Pancreas (tissue), 10 donors: ENCODE results near the gene GLS2. TPM values are rescaled to one million over a fixed set of nuclear protein-coding genes. Genes with fewer than 3 reads are reported as not detected.
"Not testable (repeated sequence)": the region's sequence is repeated elsewhere in the genome, so short reads cannot be mapped to it uniquely, and the experiment has no call there.

Source experiments
- ATAC-seq, 4 donors: fragments of 200-7000 bp; cut with Tn5 transposase; one replicate each; pipeline versions ENCODE4 v1.8.0 to v1.9.1; 2020; ENCODE audit warnings: mild to moderate bottlenecking in 4 of 4, moderate library complexity in 4 of 4
- DNase-seq, 6 donors: peaks; one replicate each; pipeline ENCODE4 v3.0.0-alpha.2; 2020
- FAIRE-seq: peaks from 2 replicates; lab custom pipeline; 2012; peaks lifted over from hg19 to GRCh38; lab: Jason Lieb, UNC
- H3K27ac ChIP-seq, 4 donors: fragments of 200-600 bp; sonication (generic); 1 replicate in 3 of 4; 2 replicates in 1 of 4; pipeline versions ENCODE4 v1.5.0 to v1.8.0; 2020
- H3K27me3 ChIP-seq, 4 donors: fragments of 200-600 bp; one replicate each; pipeline ENCODE4 v1.8.0; 2021
- H3K36me3 ChIP-seq, 3 donors: fragments of 200-600 bp; sonication (generic) in 1 of 3; one replicate each; pipeline versions ENCODE4 v1.5.0 to v1.8.0; 2020 to 2021
- H3K4me1 ChIP-seq, 3 donors: fragments of 200-600 bp; one replicate each; pipeline ENCODE4 v1.8.0; 2021
- H3K4me3 ChIP-seq, 4 donors: fragments of 200-600 bp; sonication (generic) in 2 of 4; one replicate each; pipeline versions ENCODE4 v1.5.0 to v1.8.0; 2020 to 2021
- H3K9me3 ChIP-seq, 4 donors: fragments of 200-600 bp; one replicate each; pipeline ENCODE4 v1.8.0; 2021
- WGBS, 2 donors: extraction: QIAGEN DNeasy Blood & Tissue Kit; methylation state at CpG; one replicate each; pipeline ENCODE4 v1.1.7; 2013; 5-methylcytosine and 5-hydroxymethylcytosine counted together
- intact Hi-C, 3 donors: fragments of 100-400 bp; cut with DNase I; formaldehyde crosslinking; loops; one replicate each; pipeline versions ENCODE4 v1.11.1 to v1.14.2; 2022
- polyA plus RNA-seq, 2 donors: library from polyadenylated mRNA; stranded (reverse); fragments of 200-250 nt; gene quantifications; one replicate each; pipeline ENCODE4 v1.2.3, GENCODE V29; 2013
- total RNA-seq, 6 donors: library from RNA; stranded (reverse); fragmentation: NEBNext Ultra II Directional in 4 of 6; extraction: Animal tissue kit (Norgen Biotek cat#: 25700) in 4 of 6; gene quantifications; one replicate each; pipeline versions ENCODE4 v1.2.1 to v1.2.4, GENCODE V29; 2021 to 2023
- TF ChIP-seq, protein P1 (sequence below), 4 donors: fragments of 200-600 bp; sonication (generic) in 3 of 4; IDR thresholded peaks; one replicate each; pipeline versions ENCODE4 v1.5.0 to v1.8.0; 2021; ENCODE audit warnings: antibody characterized with exemption in 4 of 4
- donor health status: healthy with polysubstance abuse.
- donor health status: DM: no; HTN: no; CAD: no; lungs with moderate emphysema.
- donor health status: DM: no; HTN: no; CAD: no.
- donor health status: control.
- donor health status: control.
- donor health status: Bipolar disorder and iron deficiency.
- donor health status: DM: yes; HTN: yes; CAD: no.
- donor health status: DM: no; HTN: no; CAD: no.
- donor health status: DM: no; HTN: no; CAD: no.
- donor health status: DM: yes; HTN: yes; CAD: no.

GLS2 gene
- total and polyA plus RNA-seq, 8 donors: 14.6 to 49.1 (median 32.9) TPM

DNA sequence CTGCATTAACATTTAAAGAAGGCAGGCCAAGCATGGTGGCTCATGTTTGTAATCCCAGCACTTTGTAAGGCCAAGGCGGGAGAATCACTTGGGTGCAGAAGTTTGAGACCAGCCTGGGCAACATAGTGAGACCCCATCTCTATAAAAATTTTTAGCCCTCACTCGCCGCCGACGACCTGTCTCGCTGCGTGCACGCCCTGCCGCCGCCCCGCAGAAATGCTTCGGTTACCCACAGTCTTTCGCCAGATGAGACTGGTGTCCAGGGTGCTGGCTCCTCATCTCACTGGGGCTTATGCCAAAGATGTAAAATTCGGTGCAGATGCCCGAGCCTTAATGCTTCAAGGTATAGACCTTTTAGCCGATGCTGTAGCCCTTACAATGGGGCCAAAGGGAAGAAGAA is 22.8 kb upstream of the GLS2 start:
- 82 to 86% methylated on average over 16 of the region's 16 CpGs for WGBS, 2 donors
- no peak overlapping the region for H3K27ac ChIP-seq
- H3K36me3 ChIP-seq: no peaks in the 10 kb centered on the region
- H3K27me3 ChIP-seq: no peaks in the 10 kb centered on the region
- TF ChIP-seq, protein P1, sequence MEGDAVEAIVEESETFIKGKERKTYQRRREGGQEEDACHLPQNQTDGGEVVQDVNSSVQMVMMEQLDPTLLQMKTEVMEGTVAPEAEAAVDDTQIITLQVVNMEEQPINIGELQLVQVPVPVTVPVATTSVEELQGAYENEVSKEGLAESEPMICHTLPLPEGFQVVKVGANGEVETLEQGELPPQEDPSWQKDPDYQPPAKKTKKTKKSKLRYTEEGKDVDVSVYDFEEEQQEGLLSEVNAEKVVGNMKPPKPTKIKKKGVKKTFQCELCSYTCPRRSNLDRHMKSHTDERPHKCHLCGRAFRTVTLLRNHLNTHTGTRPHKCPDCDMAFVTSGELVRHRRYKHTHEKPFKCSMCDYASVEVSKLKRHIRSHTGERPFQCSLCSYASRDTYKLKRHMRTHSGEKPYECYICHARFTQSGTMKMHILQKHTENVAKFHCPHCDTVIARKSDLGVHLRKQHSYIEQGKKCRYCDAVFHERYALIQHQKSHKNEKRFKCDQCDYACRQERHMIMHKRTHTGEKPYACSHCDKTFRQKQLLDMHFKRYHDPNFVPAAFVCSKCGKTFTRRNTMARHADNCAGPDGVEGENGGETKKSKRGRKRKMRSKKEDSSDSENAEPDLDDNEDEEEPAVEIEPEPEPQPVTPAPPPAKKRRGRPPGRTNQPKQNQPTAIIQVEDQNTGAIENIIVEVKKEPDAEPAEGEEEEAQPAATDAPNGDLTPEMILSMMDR (IDR thresholded peaks at IDR 0.05): no peak
- FAIRE-seq (no peak), DNase-seq (no peak), ATAC-seq (no peak)
- intact Hi-C loops: no loop called here
- H3K9me3 ChIP-seq: no peaks in the 10 kb centered on the region
- H3K4me1 ChIP-seq: no peaks in the 10 kb centered on the region
- H3K4me3 ChIP-seq: no peak overlapping the region

DNA sequence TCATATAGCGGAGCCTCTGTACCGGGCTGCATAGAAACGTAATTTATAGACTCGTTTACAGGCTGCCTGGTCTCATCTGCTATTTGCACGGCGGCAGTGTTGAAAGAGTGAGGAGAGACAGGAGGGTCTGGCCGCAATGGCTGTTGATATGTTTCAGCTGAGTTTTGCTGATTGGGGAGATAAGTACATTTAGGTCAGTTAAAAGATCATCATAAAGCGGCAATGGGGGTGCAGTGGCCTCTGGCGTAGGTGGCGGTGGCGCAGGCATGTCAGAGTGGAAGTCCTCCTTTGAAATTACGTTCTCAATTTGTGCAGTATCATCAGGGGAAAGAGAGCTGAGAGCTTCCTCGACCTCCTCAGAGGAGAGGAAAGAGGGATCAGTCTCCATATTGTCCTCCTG is 11.9 kb upstream of the GLS2 start:
- H3K4me1 ChIP-seq, ATAC-seq, H3K4me3 ChIP-seq, H3K27ac ChIP-seq, H3K9me3 ChIP-seq, H3K36me3 ChIP-seq, intact Hi-C loops, FAIRE-seq, DNase-seq, H3K27me3 ChIP-seq: not testable (repeated sequence)
- 85% methylated on average over 13 of the region's 13 CpGs for WGBS, 2 donors

DNA sequence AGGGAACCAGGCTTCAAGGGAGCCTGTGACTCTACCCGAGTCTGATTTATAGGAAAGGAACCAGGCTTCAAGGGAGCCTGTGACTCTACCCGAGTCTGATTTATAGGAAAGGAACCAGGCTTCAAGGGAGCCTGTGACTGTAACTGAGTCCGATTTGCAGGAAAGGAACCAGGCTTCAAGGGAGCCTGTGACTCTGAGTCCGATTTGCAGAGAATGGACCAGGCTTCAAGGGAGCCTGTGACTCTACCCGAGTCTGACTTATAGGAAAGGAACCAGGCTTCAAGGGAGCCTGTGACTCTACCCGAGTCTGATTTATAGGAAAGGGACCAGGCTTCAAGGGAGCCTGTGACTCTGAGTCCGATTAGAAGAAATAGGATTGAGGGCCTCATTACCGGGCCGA is 11.5 kb upstream of the GLS2 start:
- intact Hi-C loops, H3K27ac ChIP-seq, FAIRE-seq, H3K4me1 ChIP-seq, H3K36me3 ChIP-seq, H3K9me3 ChIP-seq, ATAC-seq, H3K27me3 ChIP-seq, H3K4me3 ChIP-seq, DNase-seq: not testable (repeated sequence)
- WGBS, 2 donors: 78 to 82% methylated on average over 9 of the region's 9 CpGs

DNA sequence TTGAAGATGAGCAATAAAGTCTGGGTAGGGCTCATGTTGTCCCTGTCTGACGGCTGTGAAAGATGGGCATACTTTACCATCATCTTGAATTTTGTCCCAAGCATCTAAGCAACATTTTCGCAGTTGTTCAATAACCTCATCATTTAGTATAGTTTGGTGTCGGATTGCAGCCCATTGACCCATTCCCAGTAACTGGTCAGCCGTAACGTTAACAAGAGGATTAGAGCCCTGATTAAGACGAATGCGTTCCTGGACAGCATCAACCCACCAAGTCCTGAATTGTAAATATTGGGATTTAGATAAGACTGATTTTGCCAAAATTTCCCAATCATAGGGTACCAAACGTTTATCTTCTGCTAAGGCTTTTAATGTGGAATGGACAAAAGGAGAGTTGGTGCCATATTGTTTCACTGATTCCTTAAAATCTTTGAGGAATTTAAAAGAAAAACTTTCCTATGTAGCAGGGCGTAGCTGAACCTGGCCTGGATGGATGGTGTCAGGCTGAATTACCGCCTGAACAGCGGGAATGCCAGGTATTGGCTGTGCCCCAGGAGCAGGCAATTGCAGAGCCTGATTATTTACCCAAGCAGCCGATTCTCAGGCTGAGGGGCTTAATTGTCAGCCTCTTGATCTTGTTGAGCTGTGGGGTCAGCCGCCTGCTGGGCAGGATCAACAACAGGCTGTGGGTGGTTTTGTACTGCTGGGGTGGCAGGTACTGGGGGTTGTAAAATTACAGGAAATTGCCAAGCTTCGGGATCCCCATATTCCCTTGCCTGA is 10.4 kb upstream of the GLS2 start:
- H3K36me3 ChIP-seq, intact Hi-C loops, H3K27me3 ChIP-seq, H3K9me3 ChIP-seq, H3K4me3 ChIP-seq, H3K27ac ChIP-seq, H3K4me1 ChIP-seq, FAIRE-seq, ATAC-seq, DNase-seq: not testable (repeated sequence)
- 67 to 71% methylated on average over 14 of the region's 14 CpGs for WGBS, 2 donors

DNA sequence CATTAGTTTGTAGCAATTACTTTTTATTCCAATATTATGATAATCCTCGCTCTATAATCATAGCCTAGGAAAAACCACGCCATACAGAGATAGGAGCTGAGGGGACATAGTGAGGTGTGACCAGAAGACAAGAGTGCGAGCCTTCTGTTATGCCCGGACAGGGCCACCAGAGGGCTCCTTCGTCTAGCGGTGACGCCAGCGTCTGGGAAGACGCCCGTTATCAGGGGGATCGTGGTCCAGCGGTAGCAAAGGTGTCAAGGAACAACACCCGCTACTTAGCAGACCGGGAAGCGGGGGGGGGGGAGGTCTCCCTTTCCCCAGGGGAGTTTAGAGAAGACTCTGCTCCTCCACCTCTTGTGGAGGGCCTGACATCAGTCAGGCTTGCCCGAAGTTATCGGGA is 8.7 kb upstream of the GLS2 start:
- H3K4me1 ChIP-seq, H3K9me3 ChIP-seq, ATAC-seq, FAIRE-seq, H3K4me3 ChIP-seq, H3K27ac ChIP-seq, H3K36me3 ChIP-seq, intact Hi-C loops, H3K27me3 ChIP-seq: not testable (repeated sequence)
- WGBS, 2 donors: 12 to 17% methylated on average over 13 to 17 of the region's 17 CpGs
- TF ChIP-seq, protein P1 (IDR thresholded peaks at IDR 0.05): peak in 3 of 4 donors; percentile 15 to 24 (median 18)
- peak; percentile 36 to 84 (median 58) for DNase-seq

DNA sequence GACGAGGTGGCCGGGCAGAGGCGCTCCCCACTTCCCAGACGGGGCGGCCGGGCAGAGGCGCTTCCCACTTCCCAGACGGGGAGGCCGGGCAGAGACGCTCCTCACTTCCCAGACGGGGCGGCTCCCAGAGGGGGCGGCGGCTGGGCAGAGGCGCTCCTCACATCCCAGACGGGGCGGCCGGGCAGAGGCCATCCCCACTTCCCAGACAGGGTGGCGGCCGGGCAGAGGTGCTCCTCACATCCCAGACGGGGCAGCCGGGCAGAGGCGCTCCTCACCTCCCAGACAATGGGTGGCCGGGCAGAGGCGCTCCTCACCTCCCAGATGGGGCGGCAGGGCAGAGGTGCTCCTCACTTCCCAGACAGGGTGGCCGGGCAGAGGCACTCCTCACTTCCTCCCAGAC is 6.5 kb upstream of the GLS2 start:
- intact Hi-C loops, FAIRE-seq, H3K27me3 ChIP-seq, H3K27ac ChIP-seq, H3K36me3 ChIP-seq, H3K9me3 ChIP-seq, ATAC-seq, H3K4me1 ChIP-seq, H3K4me3 ChIP-seq: not testable (repeated sequence)
- WGBS, 2 donors: 95 to 96% methylated on average over 20 to 27 of the region's 27 CpGs
- peak in 1 of 6 donors; percentile 69 for DNase-seq

DNA sequence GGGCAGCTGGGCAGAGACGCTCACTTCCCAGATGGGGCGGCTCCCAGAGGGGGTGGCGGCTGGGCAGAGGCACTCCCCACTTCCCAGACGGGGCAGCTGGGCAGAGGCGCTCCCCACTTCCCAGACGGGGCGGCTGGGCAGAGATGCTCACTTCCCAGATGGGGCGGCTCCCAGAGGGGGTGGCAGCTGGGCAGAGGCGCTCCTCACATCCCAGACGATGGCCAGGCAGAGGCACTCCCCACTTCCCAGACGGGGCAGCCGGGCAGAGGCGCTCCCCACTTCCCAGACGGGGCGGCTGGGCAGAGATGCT is 6.1 kb upstream of the GLS2 start:
- DNase-seq, FAIRE-seq, H3K4me3 ChIP-seq, H3K36me3 ChIP-seq, H3K4me1 ChIP-seq, H3K27me3 ChIP-seq, ATAC-seq, H3K27ac ChIP-seq, H3K9me3 ChIP-seq, intact Hi-C loops: not testable (repeated sequence)
- WGBS, 2 donors: 94% methylated on average over 15 of the region's 15 CpGs

DNA sequence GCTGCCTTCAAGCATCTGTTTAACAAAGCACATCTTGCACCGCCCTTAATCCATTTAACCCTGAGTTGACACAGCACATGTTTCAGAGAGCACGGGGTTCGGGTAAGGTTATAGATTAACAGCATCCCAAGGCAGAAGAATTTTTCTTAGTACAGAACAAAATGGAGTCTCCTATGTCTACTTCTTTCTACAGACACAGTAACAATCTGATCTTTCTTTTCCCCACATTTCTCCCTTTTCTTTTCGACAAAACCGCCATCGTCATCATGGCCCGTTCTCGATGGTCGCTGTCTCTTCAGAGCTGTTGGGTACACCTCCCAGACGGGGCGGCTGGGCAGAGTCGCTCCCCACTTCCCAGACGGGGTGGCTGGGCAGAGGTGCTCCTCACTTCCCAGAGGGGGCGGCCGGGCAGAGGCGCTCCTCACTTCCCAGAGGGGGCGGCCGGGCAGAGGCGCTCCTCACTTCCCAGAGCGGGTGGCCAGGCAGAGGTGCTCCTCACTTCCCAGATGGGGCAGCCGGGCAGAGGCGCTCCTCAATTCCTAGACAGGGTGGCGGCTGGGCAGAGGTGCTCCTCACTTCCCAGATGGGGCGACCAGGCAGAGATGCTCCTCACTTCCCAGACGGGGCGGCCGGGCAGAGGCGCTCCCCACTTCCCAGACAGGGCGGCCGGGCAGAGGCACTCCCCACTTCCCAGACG is 5.6 kb upstream of the GLS2 start:
- H3K4me1 ChIP-seq, H3K4me3 ChIP-seq, H3K9me3 ChIP-seq, ATAC-seq, intact Hi-C loops, FAIRE-seq, H3K27me3 ChIP-seq, H3K27ac ChIP-seq, H3K36me3 ChIP-seq: not testable (repeated sequence)
- 86 to 87% methylated on average over 29 to 31 of the region's 31 CpGs for WGBS, 2 donors
- DNase-seq: peak in 1 of 6 donors; percentile 64
